Retinal pigment epithelial cell (primary cell): ENCODE measurements around the gene RPSA.
"Not testable (repeated sequence)": the region's sequence is repeated elsewhere in the genome, so short reads cannot be mapped to it uniquely, and the experiment has no call there.

ENCODE experiments used
- DNase-seq: peaks from one replicate; pipeline ENCODE4 v3.0.0-alpha.2; 2010; ENCODE audit warnings: low read depth
- H3K4me3 ChIP-seq: 2 replicates; pipeline ENCODE4 v1.5.1; 2011; ENCODE audit warnings: mild to moderate bottlenecking, low read length, control low read depth, moderate library complexity
- CTCF ChIP-seq: conservative IDR thresholded peaks from 2 replicates; pipeline ENCODE4 v1.5.1; 2011; ENCODE audit warnings: low read depth, low read length, control low read depth, inconsistent platforms

RPSA gene

GRCh38 chr3:39413691-39414420 is 7.3 kb downstream of the RPSA start:
- DNase-seq, result no peak

GRCh38 chr3:39414421-39414907 is 7.9 kb downstream of the RPSA start:
- no peak for DNase-seq
- no peak for TF ChIP-seq CTCF

More at GRCh38 chr3:39413691-39414420, 7.3 kb downstream of the RPSA start:
- no peak for TF ChIP-seq CTCF
- H3K4me3 ChIP-seq, result no peak overlapping the region

GRCh38 chr3:39415302-39415701 is 8.8 kb downstream of the RPSA start:
- DNase-seq, H3K4me3 ChIP-seq: not testable (repeated sequence)

More at GRCh38 chr3:39414421-39414907, 7.9 kb downstream of the RPSA start:
- no peak overlapping the region for H3K4me3 ChIP-seq

- H3K4me3 ChIP-seq, result no peak overlapping the region
- TF ChIP-seq CTCF, result no peak
- DNase-seq, result no peak
Observed at GRCh38 chr3:39415983-39416382, 9.5 kb downstream of the RPSA start.

GRCh38 chr3:39416998-39417397 is 10.5 kb downstream of the RPSA start:
- not testable (repeated sequence) for H3K4me3 ChIP-seq, DNase-seq

- not testable (repeated sequence) for DNase-seq
Observed at GRCh38 chr3:39418556-39419225, 12.2 kb downstream of the RPSA start.

GRCh38 chr3:39419742-39420315 is 13.3 kb downstream of the RPSA start:
- no peak for TF ChIP-seq CTCF
- no peak overlapping the region for H3K4me3 ChIP-seq
- DNase-seq, result no peak

More at GRCh38 chr3:39418556-39419225, 12.2 kb downstream of the RPSA start:
- H3K4me3 ChIP-seq, result not testable (repeated sequence)

GRCh38 chr3:39420543-39420942 is 14.0 kb downstream of the RPSA start:
- TF ChIP-seq CTCF, result no peak
- H3K4me3 ChIP-seq, result no peak overlapping the region

More at GRCh38 chr3:39420543-39420942, 14.0 kb downstream of the RPSA start:
- no peak for DNase-seq
